ENCODE measurements around the gene FAM53B.

Gene FAM53B

DNA sequence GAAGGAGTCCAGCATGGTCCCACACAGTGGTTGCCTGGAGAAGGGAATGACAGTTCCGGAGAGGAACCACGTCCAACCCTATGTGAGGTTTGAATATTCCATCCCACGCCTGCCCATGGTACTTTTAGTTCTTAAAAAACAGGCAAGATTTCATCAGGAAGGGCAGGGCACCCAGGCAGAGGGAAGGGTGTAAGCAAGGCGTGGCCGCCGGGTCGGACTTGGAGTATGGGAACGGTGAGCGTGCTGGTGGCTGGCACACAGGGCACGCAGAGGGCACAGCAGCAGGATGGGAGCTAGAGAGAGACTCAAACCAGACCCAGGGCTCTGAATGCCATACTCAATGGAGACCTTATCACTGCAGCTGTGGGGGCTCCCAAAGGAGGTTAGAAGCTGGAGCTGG, 34.3 kb downstream of the FAM53B start:
- DNase-seq (ENCODE audit: low read depth in 2 of 2), result no peak

DNA sequence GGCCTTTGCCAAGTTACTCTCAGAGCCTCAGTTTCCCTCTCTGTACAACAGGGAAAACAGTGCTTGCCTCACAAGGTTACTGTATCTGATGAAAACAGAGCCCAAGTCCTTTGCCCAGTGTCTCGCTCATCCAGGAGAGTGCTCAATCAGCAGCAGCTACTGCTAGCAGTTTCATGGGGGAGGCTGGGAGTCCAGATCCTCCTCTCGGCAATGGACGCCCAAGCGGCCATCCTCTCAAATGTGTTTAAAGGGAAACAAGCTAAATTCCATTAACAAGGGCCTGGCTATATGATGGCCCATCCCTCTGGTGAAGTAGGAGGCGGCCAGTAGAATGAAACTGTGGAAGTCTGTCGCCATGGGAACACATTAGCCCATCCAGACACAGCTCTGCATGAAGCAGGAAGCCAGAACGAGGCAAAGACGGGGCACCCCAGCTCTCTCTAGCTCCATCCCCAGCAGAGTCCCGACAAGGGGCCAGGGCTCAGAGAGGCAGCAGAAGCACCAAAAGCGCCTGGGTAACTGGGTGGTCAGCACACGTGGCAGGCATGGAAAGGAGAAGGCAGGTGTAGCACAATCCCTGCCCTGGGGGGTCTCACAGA, 35.2 kb downstream of the FAM53B start:
- no peak for DNase-seq (ENCODE audit: low read depth in 2 of 2)

DNA sequence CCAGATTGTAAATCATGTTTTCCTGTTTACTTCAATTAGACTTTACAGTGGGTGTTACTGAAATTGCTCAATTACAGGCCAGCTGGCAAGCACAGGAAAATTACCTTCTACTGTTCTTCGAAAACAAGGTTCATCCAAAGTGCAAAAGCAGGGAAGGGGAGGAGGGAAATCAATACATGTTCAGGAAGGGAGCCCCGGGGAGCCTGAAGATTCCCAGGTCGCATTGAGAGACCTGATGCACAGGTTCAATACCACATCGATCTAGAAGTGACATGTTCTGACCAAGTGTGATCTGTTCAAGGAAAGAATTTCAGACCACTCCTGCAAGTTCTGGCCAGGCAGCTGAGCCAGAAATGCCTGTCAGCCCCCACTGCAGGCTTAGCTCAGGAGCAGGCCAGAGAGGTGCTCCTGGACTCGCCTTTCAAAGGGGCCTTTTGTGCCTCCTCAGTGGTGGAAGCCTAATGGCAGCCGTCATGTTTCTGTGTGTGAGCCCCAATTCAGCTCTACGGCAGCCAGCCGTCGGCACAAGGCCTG, 35.9 kb downstream of the FAM53B start:
- no peak for DNase-seq (ENCODE audit: low read depth in 2 of 2)

DNA sequence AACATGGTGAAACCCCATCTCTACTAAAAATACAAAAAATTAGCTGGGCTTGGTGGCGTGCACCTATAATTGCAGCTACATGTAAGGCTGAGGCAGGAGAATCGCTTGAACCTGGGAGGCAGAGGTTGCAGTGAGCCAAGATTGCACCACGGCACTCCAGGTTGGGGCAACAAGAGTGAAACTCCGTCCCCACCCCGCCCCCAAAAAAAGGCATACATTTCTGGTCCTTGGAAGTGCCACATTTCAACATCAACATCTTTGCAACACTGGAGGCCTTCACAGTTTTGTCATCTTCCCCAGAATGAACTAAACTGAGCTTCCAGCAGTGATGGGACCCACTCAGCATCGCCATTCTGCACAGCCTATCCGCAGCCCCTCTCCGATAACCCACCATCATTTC, 36.6 kb downstream of the FAM53B start:
- DNase-seq (ENCODE audit: low read depth in 2 of 2), result no peak

DNA sequence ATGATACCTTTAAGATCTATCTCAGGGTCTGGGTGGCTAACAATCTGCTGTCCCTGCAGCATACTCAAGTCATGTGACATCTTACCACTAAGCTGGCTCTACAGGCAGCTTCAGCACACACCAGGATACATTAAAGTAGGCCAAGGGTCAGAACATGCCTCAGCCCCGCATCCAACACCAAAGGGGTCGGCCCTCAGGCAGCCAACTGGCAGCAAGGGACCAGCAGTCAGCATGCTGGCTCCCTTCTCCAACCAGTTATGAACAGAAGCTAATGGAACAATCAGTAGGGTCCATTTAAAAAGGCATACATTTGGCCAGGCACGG, 37.1 kb downstream of the FAM53B start:
- DNase-seq (ENCODE audit: low read depth in 2 of 2), result no peak

DNA sequence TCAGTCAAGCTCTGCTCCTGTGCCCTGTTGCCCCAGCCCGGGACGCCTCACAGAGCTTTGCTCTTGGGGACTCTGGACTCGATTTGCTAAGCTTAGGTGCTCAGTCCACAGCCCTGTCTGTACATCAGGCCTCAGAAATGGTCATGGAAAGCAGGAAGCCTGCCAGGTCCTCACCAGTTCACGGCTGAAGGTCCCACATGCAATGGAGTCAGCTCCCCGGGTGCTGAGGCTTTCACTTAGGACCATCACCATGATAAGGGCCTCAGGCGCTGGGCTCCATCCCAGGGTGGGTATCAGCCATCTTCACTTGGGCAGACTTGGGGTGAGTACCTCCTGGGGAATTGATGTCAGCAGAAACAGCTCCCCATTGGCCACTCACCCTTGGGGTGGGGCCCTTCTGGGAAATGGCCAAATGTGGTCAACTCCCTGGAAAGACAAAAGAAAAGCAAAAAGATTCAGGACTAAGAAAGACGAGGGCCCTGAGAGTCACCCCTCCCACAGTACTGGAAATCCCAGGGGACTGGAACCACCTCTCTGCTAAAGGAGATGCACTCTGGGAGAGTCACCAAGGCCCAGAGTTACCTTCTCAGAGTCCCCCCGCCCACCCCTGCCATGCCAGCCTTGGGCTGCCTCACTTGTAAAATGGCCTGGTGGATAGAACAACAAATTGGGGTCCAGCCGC, 37.6 kb downstream of the FAM53B start:
- no peak for DNase-seq (ENCODE audit: low read depth in 2 of 2)

DNA sequence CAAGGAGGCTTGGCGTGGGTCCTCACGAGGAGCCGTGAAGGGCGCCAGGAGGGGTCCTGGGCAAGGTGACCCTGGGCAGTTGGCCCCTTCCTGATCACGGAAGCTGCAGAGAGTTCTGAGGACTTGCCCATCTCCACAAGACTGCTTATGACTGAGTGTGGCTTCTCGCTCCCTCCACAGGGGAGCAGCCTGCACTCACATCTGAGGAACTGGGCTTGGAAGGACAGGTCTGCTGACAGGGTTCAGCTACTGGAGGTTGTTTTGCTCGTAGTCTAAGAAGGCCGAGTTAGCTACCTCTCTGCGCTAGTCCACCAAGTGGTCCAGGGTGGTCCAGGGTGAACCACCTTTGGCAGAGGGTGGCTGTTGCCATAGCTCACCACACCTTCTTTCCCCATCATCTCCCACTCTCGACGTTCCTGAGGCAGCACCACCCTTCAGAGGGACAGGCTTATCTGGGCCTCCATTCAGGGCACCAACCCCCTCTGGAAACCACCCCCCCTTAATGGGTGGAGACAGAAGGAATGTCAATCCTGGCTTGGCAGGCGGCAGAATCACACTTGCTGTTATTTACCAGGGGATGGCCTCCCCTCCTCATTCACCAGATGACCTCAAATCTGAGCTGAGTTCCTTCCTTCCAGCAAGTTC, 38.2 kb downstream of the FAM53B start:
- DNase-seq (ENCODE audit: low read depth in 2 of 2), result no peak

DNA sequence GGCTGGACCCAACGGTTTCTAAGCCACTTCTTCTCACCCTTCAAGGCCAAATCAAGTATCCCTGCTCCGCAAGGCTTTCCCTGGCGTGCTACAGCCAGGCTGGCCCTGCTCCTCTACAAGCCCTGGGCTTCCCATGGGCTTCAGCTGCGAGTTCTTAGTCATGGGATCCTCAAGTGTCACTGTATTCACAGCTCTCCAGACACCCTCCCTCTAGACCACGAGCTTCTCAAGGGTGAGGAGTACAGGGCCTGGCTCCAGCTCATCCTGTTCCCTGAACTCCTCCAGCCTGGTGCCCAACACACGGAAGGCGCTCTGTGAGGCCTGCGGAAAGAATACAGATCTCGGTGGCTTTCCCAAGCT, 38.8 kb downstream of the FAM53B start:
- DNase-seq (ENCODE audit: low read depth in 2 of 2), result no peak

DNA sequence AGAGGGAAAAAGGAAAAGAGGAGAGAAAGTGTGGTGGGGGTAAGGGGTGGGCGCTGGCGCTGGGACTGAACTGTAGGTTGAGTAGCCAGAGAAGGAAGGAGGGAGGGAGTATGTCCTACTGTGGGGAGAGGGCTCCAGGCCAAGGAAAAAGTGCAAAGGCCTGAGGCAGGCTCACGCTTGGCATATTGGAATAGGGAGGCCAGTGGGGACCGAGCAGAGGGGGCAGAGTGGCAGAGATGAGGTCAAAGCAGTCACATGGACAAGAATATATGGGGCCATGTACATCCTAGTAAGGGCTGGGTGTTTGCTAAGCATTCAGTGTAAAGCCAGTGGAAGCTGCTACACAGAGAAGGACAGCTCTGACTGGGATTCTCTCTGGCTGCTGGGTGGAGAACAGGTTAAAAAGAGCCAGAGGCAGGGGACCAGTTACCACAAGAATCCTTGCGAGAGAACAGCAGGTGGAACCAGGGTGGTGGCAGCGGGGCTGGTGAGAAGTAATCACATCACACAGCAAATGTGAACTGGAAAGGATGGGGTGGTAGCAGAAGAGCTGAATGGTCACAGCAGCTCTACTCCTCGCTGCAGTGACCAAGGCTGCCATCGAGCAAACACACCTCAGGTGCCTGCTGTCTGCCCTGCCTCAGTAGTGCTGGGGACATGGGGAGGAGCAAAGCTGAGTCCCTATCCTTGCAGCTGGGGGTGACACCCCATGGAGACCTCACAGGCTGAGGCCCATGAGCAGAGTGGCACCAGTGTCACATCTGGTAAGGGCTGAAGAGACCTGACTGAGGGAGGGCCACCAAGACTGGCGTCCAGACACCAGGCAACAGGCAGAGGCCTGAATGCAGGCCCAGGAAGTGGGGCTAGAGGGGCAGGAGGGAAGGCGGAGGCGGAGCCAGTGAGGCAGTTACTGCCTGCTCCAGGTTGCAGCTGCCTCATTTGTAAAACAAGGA, 39.5 kb downstream of the FAM53B start:
- DNase-seq (ENCODE audit: low read depth in 2 of 2), result no peak

DNA sequence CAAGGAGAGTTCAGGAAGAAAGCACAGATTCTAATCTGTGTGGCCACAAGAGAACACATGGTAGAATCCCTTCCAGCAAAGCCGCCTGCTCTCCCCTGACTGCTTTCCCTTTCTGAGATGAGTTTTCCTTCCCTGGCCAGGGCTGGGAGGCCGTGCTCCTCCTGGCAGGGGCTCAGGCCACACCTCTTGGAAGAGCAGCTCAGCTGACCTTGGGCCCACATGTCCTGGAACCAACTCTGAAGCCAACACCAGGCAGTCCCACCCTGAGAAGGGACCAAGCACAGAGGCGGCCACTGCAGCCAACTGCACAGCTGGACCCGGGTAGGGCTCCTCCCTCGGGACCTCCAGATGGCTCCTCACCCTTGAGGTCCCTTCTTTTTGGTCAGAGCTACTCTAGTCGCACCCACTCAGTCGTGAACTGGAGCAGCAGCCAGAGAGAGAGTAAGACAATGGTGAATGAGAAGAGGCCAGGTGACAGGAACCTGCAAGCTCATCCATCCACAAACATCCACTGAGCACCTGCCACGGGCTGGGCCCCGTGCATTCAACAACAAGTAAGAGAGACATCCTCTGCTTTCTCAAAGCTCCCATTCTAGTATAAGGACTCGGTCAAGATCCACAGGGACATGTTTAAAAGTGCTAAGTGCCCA, 40.3 kb downstream of the FAM53B start:
- no peak for DNase-seq (ENCODE audit: low read depth in 2 of 2)

DNA sequence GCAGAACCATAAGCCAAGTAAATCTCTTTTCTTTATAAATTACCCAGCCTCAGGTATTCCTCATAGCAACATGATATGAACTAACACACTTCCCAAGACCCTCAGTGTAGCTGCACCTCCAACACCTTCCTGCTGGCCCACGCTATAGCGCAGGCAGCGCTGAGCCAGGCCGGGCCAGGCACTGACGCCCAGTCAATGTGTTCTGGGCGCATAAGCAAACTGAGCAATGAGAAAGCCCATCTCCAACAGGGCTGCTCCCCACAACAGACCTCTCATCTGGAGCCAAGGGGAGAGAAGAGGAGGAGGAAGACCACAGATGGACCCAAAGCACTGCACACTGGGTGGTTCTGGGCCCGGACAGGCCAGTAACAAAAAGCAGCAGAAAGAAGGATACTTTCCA, 40.8 kb downstream of the FAM53B start:
- DNase-seq (ENCODE audit: low read depth in 2 of 2), result no peak

DNA sequence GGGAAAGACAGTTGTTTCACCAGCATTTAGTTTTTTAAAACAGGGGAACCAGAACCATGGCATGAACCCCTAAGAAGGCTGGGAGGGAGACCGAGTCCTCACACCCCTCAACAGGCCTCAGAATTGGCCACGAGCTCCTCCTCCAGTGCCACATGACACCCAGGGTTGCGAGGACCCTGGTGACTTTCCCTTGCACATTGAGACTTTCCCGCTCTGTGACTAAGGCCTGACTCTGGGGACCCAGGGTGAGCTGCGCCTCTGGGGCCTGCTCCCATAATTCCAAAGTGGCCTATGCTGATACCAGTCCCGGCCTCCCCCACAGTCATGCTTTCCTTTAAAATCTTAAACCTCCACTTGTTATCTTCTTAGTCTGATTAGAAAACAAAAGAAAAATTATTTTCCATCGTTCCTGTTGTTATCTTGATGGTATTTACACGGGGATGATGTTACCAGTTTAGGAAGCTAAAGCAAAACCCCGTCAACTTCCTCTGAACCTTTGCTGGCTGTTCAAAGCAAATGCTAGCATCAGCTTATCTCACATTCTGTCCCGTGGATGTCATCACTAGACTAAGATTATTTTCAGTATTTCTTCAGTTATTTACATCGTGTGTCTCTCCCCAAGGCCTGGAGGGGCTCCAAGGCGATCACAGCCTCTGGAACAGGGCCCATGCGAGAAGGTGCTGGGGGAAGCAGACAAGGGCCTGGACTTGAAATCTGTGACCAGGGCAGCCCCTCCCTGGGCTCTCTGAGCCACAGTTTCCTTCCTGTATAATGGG, 42.1 kb downstream of the FAM53B start:
- no peak for DNase-seq (ENCODE audit: low read depth in 2 of 2)

DNA sequence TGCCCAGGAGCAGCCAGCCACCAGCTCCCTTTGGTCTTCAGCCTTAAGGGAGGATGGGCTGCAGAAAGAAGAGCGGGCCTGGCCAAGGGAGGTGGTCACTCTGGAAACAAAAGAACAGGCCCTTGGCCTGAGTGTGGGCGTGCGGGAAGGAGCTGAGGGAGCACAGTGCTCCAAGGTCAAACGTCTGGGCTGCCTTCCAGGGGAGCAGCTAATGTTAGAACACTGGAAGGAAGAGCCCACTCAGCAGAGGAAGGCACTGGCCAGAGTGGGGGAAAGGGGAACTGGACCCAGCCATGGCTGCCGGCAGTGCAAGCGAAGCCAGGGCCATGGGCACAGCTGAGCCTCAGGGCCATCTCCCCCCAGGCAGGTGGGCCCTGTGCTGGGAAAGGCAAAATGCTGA, 42.7 kb downstream of the FAM53B start:
- no peak for DNase-seq (ENCODE audit: low read depth in 2 of 2)

DNA sequence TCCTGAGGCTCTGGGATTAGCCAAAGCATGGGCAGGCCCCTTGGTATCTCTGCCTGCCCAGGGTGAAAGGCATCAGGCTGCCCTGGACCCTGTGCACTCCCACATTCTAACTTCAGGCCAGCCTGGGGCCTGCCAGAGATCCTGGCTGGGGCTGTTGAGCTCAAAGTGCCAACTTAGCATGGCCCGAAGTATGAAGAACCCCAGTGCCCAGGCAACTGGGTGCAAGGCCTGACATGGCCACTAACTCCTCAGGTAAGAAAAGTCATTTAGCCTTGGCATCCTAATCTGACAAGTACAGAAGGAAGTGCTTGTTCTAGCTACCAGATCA, 43.2 kb downstream of the FAM53B start:
- no peak for DNase-seq (ENCODE audit: low read depth in 2 of 2)

DNA sequence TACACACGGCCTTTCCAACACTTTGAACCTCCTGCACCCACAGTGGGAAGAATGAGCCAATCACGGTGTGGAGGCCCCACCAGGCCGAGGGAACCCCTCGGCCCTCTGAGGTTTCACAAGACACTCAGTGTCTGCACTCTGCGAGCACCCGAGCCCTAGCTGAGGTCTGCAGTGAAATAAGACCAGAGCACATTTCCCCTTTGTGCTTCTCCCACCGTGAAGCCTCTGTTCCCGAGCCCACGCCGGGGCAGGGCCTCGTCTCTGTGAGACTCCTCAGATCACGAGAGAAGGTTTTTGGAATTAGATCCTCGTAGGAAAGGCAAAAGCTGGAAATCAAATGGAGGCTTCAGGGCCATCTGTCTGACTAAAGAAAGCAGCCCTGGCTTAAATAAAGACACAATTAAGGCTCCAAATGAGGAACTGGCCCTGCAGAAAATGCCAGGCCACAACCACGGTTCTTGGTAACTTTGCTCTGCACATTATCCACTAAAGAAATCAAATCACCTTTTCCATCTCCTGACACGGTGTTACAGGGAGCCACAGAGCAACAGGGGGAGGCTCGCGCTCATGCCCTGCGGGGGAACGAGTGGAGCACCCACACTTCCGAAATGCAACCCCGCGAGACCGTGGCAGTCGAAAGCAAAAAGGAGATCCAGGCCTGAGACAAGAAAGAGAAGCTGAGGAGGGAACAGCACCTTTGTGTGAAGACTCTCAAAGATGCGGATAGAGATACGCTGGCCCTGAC, 43.7 kb downstream of the FAM53B start:
- DNase-seq (ENCODE audit: low read depth in 2 of 2), result no peak

DNA sequence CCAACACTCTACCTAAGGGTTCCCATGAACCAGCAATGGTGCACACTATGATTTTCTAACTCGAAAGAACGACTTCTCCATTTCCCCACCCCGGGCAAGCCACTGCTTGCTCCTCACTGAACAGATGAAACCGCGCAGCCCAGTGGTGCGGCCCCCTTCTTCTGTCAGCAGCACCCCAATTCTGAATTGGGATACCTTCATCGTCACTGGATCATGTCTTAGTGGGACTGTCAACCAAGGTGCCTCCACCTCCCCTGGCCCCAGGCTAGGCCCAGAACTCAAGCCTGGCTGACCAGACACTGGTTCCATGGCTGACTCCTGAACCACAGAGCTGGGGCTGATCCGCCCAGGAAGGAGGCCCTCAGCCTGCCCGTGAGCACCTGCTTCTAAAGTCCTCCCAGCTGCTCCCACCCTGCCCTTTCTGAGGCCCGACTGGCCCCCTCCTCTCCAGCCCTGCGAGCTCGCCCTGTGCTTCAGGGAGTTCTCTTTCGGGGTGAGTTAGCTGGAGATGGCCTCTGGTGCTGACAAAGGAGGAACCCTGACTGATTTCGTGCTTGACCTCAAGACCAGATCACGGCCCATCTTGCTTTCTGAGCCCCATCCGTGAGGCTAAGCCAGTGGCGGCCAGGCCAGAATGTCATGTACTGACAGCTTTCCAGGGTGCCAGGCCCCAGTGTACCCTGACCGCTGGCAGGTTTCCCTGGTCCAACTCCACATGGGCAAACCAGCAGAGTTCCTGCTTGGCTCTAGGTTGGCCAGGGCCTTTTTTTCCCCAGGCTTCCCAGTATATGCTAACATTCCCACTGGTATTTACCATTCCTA, 44.5 kb downstream of the FAM53B start:
- DNase-seq (ENCODE audit: low read depth in 2 of 2), result no peak

DNA sequence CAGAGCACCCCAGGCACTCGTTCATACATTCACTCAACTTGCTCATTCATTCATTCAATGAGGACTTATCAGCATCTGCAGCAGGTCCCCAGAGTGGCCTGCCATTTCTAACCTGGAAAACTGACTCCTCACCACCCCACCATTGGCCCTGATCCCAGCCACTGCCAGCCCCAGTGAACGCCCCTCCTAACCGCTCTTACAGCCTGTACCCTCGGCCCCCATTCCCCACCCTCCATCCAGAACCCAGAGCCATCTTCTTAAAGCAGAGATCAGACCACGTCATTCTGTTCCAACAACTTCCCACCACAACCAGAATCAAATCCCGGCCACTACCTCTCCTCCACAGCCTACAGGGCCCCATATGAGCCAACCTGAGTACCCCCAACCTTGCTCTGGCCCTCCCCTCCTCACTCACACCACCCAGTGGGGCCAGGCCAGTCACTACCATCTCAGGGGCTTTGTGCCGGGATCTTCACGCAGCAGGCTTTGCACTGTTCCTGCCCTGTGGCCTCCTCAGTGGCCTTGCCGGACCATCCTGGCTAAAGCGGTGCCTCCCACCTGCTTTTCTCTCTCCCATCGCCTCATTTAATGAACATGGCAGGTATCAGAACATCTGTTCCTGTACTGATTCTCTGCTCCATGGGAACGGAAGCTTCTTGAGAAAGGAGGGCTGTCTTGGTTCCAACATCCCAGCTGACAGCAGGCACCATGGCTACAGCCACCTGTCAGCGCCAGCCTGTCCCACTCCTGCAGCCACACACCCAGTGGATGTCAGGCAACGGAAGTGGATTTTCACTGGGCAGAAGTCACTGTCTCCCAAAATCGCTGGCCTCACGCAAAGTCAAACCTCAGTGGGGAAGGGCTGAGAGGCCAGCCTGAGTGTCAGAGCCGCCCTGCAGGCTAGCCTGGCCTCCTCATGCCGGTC, 45.4 kb downstream of the FAM53B start:
- no peak for DNase-seq (ENCODE audit: low read depth in 2 of 2)

DNA sequence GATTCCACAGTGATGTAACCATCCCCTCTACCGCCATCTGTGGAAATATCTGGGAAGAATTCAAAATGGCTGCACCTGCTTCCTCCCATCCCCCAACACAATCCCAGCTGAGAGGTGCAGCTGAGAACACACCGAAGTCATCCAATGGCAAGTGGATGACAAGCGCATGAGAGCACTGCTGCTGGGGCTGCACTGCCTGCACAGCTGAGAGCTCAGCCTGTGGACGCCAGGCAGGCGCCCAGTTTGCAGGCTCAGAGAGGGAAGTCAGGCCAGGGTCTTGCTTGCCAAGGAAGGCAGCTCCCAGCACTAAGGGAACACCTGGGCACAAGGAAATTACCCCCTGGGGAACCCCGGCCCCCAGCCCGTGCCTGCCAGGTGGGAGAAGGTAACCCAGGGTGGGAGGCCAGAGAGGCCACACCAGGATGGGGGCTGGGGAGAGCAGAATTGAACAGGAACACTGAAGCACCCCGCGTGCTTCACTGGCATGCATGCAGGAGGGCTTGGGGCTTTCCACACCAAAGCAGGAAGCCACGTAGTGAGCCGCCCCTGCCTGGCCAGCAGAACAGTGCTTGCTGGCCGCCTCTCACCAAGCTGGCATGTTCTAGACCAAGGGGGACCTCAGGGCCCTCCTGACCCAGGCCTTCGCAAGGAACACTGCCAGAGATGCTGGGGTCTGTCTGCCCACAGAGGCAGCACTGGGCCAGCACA, 46.2 kb downstream of the FAM53B start:
- DNase-seq (ENCODE audit: low read depth in 2 of 2), result no peak
